ENCODE data around the gene GABRG3. TPM values are rescaled to one million over a fixed set of nuclear protein-coding genes. Genes with fewer than 3 reads are reported as not detected.

The GABRG3 gene
- total and polyA plus RNA-seq, 9 of the 15 experiments (the other 6 are each of a cell fraction or from before 2014, with no cell fraction given) = 4.0 to 15.1 (median 11.2) TPM

DNA sequence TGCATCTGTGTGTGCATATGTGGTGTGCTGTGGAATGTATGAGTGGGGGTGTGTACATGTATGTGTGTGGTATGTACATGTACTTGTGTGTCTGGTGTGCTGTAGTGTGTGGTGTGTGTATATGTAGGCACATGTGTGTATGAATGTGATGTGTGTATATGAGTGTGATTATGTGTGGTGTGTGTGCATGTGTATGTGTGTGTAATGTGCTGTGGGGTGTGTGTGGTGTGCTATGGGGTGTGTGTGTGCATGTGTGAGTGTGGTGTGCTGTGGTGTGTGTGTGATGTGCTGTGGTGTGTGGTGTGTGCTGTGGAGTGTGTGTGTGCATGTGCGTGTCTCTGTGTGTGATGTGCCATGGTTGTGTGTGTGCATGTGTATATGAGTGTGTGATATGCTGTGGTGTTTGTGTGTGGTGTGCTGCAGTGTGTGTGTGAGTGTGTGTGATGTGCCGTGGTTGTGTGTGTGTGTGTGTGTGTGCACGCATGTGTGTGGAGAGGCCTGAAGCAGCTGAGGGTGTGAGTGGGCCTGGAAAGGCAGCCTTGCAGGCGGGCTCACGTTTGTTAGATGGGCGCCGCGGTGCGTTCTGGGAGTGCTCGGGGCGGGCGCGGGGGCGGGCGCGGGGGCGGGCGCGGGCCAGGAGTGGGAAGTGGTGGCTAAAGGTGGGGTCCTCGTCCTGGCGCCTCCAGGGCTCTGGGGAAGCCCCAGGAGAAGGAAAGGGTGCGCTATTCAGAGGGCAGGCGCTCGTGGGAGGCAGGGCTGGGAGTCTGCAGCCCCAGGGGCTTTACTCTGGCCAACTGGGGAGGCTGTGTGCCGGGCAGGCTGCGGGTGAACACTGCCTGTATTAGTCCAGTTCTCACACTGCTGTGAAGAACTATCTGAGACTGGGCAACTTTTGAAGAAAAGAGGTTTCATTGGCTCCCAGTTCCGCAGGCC lies 116.9 kb downstream of the GABRG3 start:
- Histone ChIP-seq H4K20me1 (replicated peaks; ENCODE audit: control insufficient read depth, insufficient read depth, low read length) (no peaks in the 10 kb centered on the region; the same call in 1 of the 2 replicates), H3K4me1 (replicated peaks in 1 of 2; ENCODE audit: control insufficient read depth in 2 of 2, insufficient read depth in 2 of 2, low read length in 2 of 2) (peaks cover 35 to 38% of the 10 kb centered on the region in 2 experiments), H3K4me2 (ENCODE audit: insufficient read depth, low read length) (peak overlapping the region; percentile 85), H3K9me1 (ENCODE audit: control insufficient read depth, insufficient read depth, low read length) (no peaks in the 10 kb centered on the region), H3K27me3 (ENCODE audit: control insufficient read depth in 2 of 2, insufficient read depth in 2 of 2, low read length in 2 of 2) (no peaks in the 10 kb centered on the region), H3K9me3 (replicated peaks; ENCODE audit: control insufficient read depth, insufficient read depth, low read depth, low read length) (peaks cover 4% of the 10 kb centered on the region), H3K36me3 (ENCODE audit: control insufficient read depth, insufficient read depth, low read length) (peaks cover 8% of the 10 kb centered on the region; the same call in 2 of the 3 replicates), H3K4me3 (peak overlapping the region; percentile 55), H3K9ac (ENCODE audit: insufficient read depth in 1 of 2, low read depth in 2 of 2, low read length in 2 of 2) (peak overlapping the region; percentile 82 to 91), H3K79me2 (ENCODE audit: control insufficient read depth, insufficient read depth, low read length) (peaks cover 51% of the 10 kb centered on the region), H3K27ac (ENCODE audit: extremely low read depth, low read depth, low read length) (peak overlapping the region; percentile 91), H2AFZ (ENCODE audit: low read depth, low read length) (peak overlapping the region; percentile 92)
- peak; percentile 75 for ATAC-seq
- intact Hi-C loops (cut with micrococcal nuclease) = loop anchor here (2.0 kb wide), 1 partner anchor 37 kb away; no protein-coding TSS in a partner anchor
- peak; percentile 57 for FAIRE-seq
- in situ Hi-C loops (cut with MboI) = no loop called here
- ChIA-PET CTCF (ENCODE audit: low intra/inter-chr PET ratio) (no interaction called here), POLR2A (interaction anchor here (0.9 kb wide), 2 partner anchors 13 to 19 kb away, joined by 3 to 5 read pairs; no protein-coding TSS in a partner anchor)
- no TSS peak for BruUV-seq (replicated peaks)
- WGBS (ENCODE audit: insufficient coverage, low coverage, missing lambda C conversion rate) = 6% methylated on average over 15 of the region's 27 CpGs
- peak; percentile 69 to 79 (median 76) for DNase-seq (ENCODE audit: extremely low read depth in 1 of 4, low spot score in 3 of 4)
- TF ChIP-seq ARID1B (IDR thresholded peaks at IDR 0.05) = 0 out of 2 replicates have a peak, but pooled peaks have one; percentile 32
- no peak for TF ChIP-seq ZNF695 (CRISPR knock-in tag; IDR thresholded peaks at IDR 0.05)
- TF ChIP-seq CBFA2T3 (IDR thresholded peaks at IDR 0.05) = peak; percentile 20; the same call in 1 of the 2 replicates
- TF ChIP-seq, protein P1, sequence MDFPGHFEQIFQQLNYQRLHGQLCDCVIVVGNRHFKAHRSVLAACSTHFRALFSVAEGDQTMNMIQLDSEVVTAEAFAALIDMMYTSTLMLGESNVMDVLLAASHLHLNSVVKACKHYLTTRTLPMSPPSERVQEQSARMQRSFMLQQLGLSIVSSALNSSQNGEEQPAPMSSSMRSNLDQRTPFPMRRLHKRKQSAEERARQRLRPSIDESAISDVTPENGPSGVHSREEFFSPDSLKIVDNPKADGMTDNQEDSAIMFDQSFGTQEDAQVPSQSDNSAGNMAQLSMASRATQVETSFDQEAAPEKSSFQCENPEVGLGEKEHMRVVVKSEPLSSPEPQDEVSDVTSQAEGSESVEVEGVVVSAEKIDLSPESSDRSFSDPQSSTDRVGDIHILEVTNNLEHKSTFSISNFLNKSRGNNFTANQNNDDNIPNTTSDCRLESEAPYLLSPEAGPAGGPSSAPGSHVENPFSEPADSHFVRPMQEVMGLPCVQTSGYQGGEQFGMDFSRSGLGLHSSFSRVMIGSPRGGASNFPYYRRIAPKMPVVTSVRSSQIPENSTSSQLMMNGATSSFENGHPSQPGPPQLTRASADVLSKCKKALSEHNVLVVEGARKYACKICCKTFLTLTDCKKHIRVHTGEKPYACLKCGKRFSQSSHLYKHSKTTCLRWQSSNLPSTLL (IDR thresholded peaks at IDR 0.05) = peak; percentile 52; the same call in 1 of the 2 replicates
- 0 out of 2 replicates have a peak, but pooled peaks have one; percentile 53 for TF ChIP-seq EHMT2 (IDR thresholded peaks at IDR 0.05)
- 0 out of 2 replicates have a peak, but pooled peaks have one; percentile 29 for TF ChIP-seq MTA2 (IDR thresholded peaks at IDR 0.05; ENCODE audit: low read depth)
- peak; percentile 44; the same call in 1 of the 2 replicates for TF ChIP-seq CC2D1A (IDR thresholded peaks at IDR 0.05)
- TF ChIP-seq, protein P2, sequence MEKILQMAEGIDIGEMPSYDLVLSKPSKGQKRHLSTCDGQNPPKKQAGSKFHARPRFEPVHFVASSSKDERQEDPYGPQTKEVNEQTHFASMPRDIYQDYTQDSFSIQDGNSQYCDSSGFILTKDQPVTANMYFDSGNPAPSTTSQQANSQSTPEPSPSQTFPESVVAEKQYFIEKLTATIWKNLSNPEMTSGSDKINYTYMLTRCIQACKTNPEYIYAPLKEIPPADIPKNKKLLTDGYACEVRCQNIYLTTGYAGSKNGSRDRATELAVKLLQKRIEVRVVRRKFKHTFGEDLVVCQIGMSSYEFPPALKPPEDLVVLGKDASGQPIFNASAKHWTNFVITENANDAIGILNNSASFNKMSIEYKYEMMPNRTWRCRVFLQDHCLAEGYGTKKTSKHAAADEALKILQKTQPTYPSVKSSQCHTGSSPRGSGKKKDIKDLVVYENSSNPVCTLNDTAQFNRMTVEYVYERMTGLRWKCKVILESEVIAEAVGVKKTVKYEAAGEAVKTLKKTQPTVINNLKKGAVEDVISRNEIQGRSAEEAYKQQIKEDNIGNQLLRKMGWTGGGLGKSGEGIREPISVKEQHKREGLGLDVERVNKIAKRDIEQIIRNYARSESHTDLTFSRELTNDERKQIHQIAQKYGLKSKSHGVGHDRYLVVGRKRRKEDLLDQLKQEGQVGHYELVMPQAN (IDR thresholded peaks at IDR 0.05; ENCODE audit: borderline replicate concordance) = 0 out of 2 replicates have a peak, but pooled peaks have one; percentile 58
- peak; percentile 11 to 80; a peak in 2 of 4 replicates for TF ChIP-seq HDAC1 (IDR thresholded peaks at IDR 0.05)
- TF ChIP-seq BACH1 (tag; IDR thresholded peaks at IDR 0.05) = no peak
- peak; percentile 43 to 55; a peak in 2 of 4 replicates for TF ChIP-seq FOXK2 (conservative IDR thresholded peaks at IDR 0.05 in 1 of 2, IDR thresholded peaks at IDR 0.05 in 1 of 2; ENCODE audit: low read depth in 2 of 2)
- peak; percentile 67; the same call in 1 of the 2 replicates for TF ChIP-seq PHB2 (IDR thresholded peaks at IDR 0.05; ENCODE audit: low read depth)
- TF ChIP-seq ATF7 (IDR thresholded peaks at IDR 0.05) = no peak
- peak; percentile 60; the same call in 1 of the 2 replicates for TF ChIP-seq RBFOX2 (IDR thresholded peaks at IDR 0.05; ENCODE audit: low read depth, low read length)
- TF ChIP-seq ETV5 (CRISPR knock-in tag; IDR thresholded peaks at IDR 0.05; ENCODE audit: low read depth) = no peak
- TF ChIP-seq, protein P3, sequence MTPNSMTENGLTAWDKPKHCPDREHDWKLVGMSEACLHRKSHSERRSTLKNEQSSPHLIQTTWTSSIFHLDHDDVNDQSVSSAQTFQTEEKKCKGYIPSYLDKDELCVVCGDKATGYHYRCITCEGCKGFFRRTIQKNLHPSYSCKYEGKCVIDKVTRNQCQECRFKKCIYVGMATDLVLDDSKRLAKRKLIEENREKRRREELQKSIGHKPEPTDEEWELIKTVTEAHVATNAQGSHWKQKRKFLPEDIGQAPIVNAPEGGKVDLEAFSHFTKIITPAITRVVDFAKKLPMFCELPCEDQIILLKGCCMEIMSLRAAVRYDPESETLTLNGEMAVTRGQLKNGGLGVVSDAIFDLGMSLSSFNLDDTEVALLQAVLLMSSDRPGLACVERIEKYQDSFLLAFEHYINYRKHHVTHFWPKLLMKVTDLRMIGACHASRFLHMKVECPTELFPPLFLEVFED (CRISPR knock-in tag; conservative IDR thresholded peaks at IDR 0.05) = 0 out of 2 replicates have a peak, but pooled peaks have one; percentile 58
- TF ChIP-seq ZNF583 (CRISPR knock-in tag; IDR thresholded peaks at IDR 0.05) = no peak

Data from K562 (cell line).